K562 (cell line): Measurements from ENCODE around the gene ATP6V0A4. TPM values are rescaled to one million over a fixed set of nuclear protein-coding genes. Genes with fewer than 3 reads are reported as not detected.

Source experiments
- ATAC-seq: fragments of 200-7000 bp; cut with Tn5 transposase; 3 replicates; pipeline ENCODE4 v1.9.1; 2020; ENCODE audit warnings: moderate library complexity
- BruUV-seq: library from RNA; stranded (reverse); fragments of 400-500 nt; replicated peaks from 2 replicates; lab custom pipeline; 2021; lab: Mats Ljungman, UMichigan
- CTCF ChIA-PET: fragments of 300-600 bp; formaldehyde crosslinking; extraction: SDS; loops from one replicate; lab custom pipeline; 2021; ENCODE audit warnings: low intra/inter-chr PET ratio; lab: Yijun Ruan, JAX
- POLR2A ChIA-PET: fragments of 300-600, 350-650 bp; sonication (Branson Sonifier 250); formaldehyde crosslinking; extraction: SDS; loops from one replicate; lab custom pipeline; 2021; ENCODE audit warnings: antibody characterized with exemption, inconsistent platforms; lab: Yijun Ruan, JAX
- DNase-seq, 4 experiments: peaks; one replicate each; pipeline versions ENCODE4 v3.0.0 to v3.0.0-alpha.2; 2011 to 2018; ENCODE audit warnings: low spot score in 3 of 4, mixed read lengths in 3 of 4; ENCODE audit errors: extremely low read depth in 1 of 4
- FAIRE-seq: peaks from 2 replicates; lab custom pipeline; 2011; peaks lifted over from hg19 to GRCh38; lab: Jason Lieb, UNC
- H2AFZ ChIP-seq: 2 replicates; pipeline ENCODE4 v1.6.0; 2011; ENCODE audit warnings: low read depth, low read length, control low read depth, inconsistent platforms
- H3K27ac ChIP-seq: fragments of 200-600 bp; 3 replicates; pipeline ENCODE4 v1.8.0; 2011; ENCODE audit warnings: low read depth, mild to moderate bottlenecking, control low read depth, inconsistent platforms, low read length, moderate library complexity, mixed read lengths; ENCODE audit errors: extremely low read depth
- H3K27me3 ChIP-seq, 2 experiments: fragments of 300-600 bp in 1 of 2; 2 replicates in 1 of 2; 3 replicates in 1 of 2; pipeline versions ENCODE4 v1.6.0 to v1.8.0; 2011; ENCODE audit warnings: inconsistent platforms in 2 of 2, low read length in 2 of 2, mild to moderate bottlenecking in 1 of 2, mixed read lengths in 1 of 2, moderate library complexity in 1 of 2; ENCODE audit not compliant: control insufficient read depth in 2 of 2, insufficient read depth in 2 of 2
- H3K36me3 ChIP-seq: fragments of 300-600 bp; 3 replicates; pipeline ENCODE4 v1.8.0; 2011; ENCODE audit warnings: mild to moderate bottlenecking, low read length, inconsistent platforms; ENCODE audit not compliant: control insufficient read depth, insufficient read depth
- H3K4me1 ChIP-seq, 2 experiments: fragments of 200-600 bp in 1 of 2; replicated peaks in 1 of 2; 2 replicates in 1 of 2; 3 replicates in 1 of 2; pipeline versions ENCODE4 v1.5.1 to v1.8.0; 2011; ENCODE audit warnings: inconsistent platforms in 2 of 2, low read length in 2 of 2, mild to moderate bottlenecking in 1 of 2, mixed read lengths in 1 of 2, moderate library complexity in 1 of 2; ENCODE audit not compliant: control insufficient read depth in 2 of 2, insufficient read depth in 2 of 2
- H3K4me2 ChIP-seq: 2 replicates; pipeline ENCODE4 v1.6.1; 2011; ENCODE audit warnings: low read length, control low read depth, inconsistent platforms, mixed read lengths; ENCODE audit not compliant: insufficient read depth
- H3K4me3 ChIP-seq: fragments of 200-600 bp; sonication (generic), shearing (Covaris generic); 2 replicates; pipeline ENCODE4 v1.5.1; 2016; ENCODE audit warnings: control low read depth, inconsistent platforms
- H3K79me2 ChIP-seq: fragments of 200-600 bp; 3 replicates; pipeline ENCODE4 v1.8.0; 2011; ENCODE audit warnings: low read length, inconsistent platforms; ENCODE audit not compliant: control insufficient read depth, insufficient read depth
- H3K9ac ChIP-seq, 2 experiments: 2 replicates each; pipeline versions ENCODE4 v1.6.0 to v1.6.1; 2011; ENCODE audit warnings: low read depth in 2 of 2, low read length in 2 of 2, control low read depth in 1 of 2, inconsistent platforms in 1 of 2, mild to moderate bottlenecking in 1 of 2, mixed read lengths in 1 of 2; ENCODE audit not compliant: insufficient read depth in 1 of 2
- H3K9me1 ChIP-seq: one replicate; pipeline ENCODE4 v1.6.0; 2011; ENCODE audit warnings: inconsistent platforms, mild to moderate bottlenecking, low read length, moderate library complexity; ENCODE audit not compliant: control insufficient read depth, insufficient read depth
- H3K9me3 ChIP-seq: replicated peaks from 2 replicates; pipeline ENCODE4 v1.5.1; 2011; ENCODE audit warnings: low read depth, low read length, inconsistent platforms; ENCODE audit not compliant: control insufficient read depth, insufficient read depth
- H4K20me1 ChIP-seq: replicated peaks from 2 replicates; pipeline ENCODE4 v1.6.1; 2011; ENCODE audit warnings: low read length, inconsistent platforms, mixed read lengths; ENCODE audit not compliant: control insufficient read depth, insufficient read depth
- RUNX1 ChIP-seq: sonication (generic); IDR thresholded peaks from 2 replicates; pipeline ENCODE4 v1.6.1; 2016; ENCODE audit warnings: antibody characterized with exemption, low read depth
- TEAD2 ChIP-seq: fragments of 450-650 bp; IDR thresholded peaks from 2 replicates; pipeline ENCODE4 v1.6.1; 2016; ENCODE audit warnings: missing genetic modification characterization, control low read depth, missing compliant biosample characterization
- WGBS: fragments of 100-300 bp; shearing (Covaris generic); methylation state at CpG from one replicate; pipeline ENCODE4 v1.1.6; 2016; ENCODE audit warnings: low coverage, mixed read lengths; ENCODE audit not compliant: insufficient coverage; ENCODE audit errors: missing lambda C conversion rate; 5-methylcytosine and 5-hydroxymethylcytosine counted together
- in situ Hi-C: fragments of 300-500 bp; cut with MboI; formaldehyde crosslinking; loops from 4 replicates; pipeline ENCODE4 v1.15.0; 2018; ENCODE audit warnings: inconsistent platforms, mixed read lengths
- intact Hi-C: fragments of 100-400 bp; cut with micrococcal nuclease; formaldehyde crosslinking; loops from 2 replicates; pipeline ENCODE4 v1.14.2; 2022
- polyA plus RNA-seq, 8 experiments: library from polyadenylated mRNA; depleted of rRNA in 4 of 8; stranded (reverse) in 5 of 8; unstranded in 3 of 8; fragments of >200 nt; fragmentation: Nextera tagmentation in 2 of 8; fragmentation: Illumina TruSeq in 1 of 8; extraction: Ambion mirVana in 2 of 8; extraction: Trizol in 1 of 8; gene quantifications; 2 replicates each; pipeline versions ENCODE4 v1.2.1 to v1.2.3, GENCODE V29; 2011 to 2014; ENCODE audit warnings: inconsistent platforms in 1 of 8, missing spikeins in 1 of 8
- total RNA-seq, 7 experiments: library from RNA; depleted of rRNA in 6 of 7; stranded (reverse); fragments of >200 nt in 6 of 7; fragmentation: Illumina TruSeq in 2 of 7; extraction: Trizol in 2 of 7; gene quantifications; 2 replicates each; pipeline versions ENCODE4 v1.2.1 to v1.2.3, GENCODE V29; 2011 to 2021; ENCODE audit warnings: low replicate concordance in 1 of 7
- TF ChIP-seq, protein P1 (sequence below), 2 experiments: IDR thresholded peaks in 1 of 2; conservative IDR thresholded peaks in 1 of 2; 2 replicates each; pipeline ENCODE4 v1.6.1; 2016; ENCODE audit warnings: low read depth in 2 of 2, mild to moderate bottlenecking in 1 of 2, missing compliant biosample characterization in 1 of 2, missing genetic modification characterization in 1 of 2, moderate library complexity in 1 of 2
- TF ChIP-seq, protein P2 (sequence below): fragments of 200-800 bp; sonication (Bioruptor generic); IDR thresholded peaks from 2 replicates; pipeline ENCODE4 v1.6.1; 2017; ENCODE audit warnings: missing genetic modification characterization, missing compliant biosample characterization
- TF ChIP-seq, protein P3 (sequence below), 2 experiments: fragments of 250-450 bp in 1 of 2; fragments of 450-650 bp in 1 of 2; sonication (Bioruptor Pico) in 1 of 2; IDR thresholded peaks; 2 replicates each; pipeline versions ENCODE4 v1.6.1 to v1.8.0; 2016 to 2021; ENCODE audit warnings: mild to moderate bottlenecking in 2 of 2, moderate library complexity in 2 of 2, missing compliant biosample characterization in 1 of 2, missing genetic modification characterization in 1 of 2
- TF ChIP-seq, protein P4 (sequence below): fragments of 450-650 bp; IDR thresholded peaks from 2 replicates; pipeline ENCODE4 v1.6.1; 2016; ENCODE audit warnings: low read depth, mild to moderate bottlenecking, moderate library complexity
- TF ChIP-seq, protein P5 (sequence below): fragments of 450-650 bp; formaldehyde crosslinking; IDR thresholded peaks from 2 replicates; pipeline ENCODE4 v1.4.0; 2020; ENCODE audit warnings: mild to moderate bottlenecking, moderate library complexity

Gene ATP6V0A4
- total and polyA plus RNA-seq, 9 of the 15 experiments (the other 6 are each of a cell fraction or from before 2014, with no cell fraction given) = 0.03 TPM; not detected in 8

DNA sequence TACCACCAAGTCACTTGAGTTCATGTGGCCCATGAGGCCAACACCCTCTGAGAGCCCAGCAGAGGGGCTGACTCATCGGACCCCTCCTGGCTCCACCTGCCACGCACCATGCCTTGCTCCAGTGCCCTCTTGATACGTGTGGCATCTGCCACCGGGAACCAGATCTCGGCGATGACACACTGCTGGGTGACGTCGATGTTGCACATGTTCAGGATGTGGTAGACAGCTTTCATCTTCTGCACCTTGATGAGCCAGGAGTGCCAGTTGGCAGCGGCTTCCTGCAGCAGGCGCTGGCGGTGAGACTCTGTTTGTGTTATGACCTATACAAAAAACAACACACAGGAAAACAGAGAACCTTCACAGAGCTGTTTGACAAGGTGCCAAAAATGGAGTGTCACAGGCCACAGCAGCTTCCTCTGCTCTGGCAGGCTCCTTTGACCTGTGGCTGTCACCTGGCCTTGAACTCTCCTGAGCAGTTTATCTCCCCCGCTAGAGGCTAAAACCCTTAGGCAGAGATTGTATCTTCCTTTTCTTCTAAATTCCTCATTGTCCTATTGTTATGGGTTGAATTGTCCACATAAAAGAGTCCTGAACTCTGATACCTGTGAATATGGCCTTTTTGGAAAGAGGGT is 45.4 kb downstream of the ATP6V0A4 start:
- no peaks in the 10 kb centered on the region for H3K79me2 ChIP-seq
- POLR2A ChIA-PET = interaction anchor here (0.6 to 0.7 kb wide), 2 partner anchors 9 to 495 kb away, joined by 3 read pairs; no protein-coding TSS in a partner anchor
- H3K27me3 ChIP-seq = peaks cover 67 to 73% of the 10 kb centered on the region in 2 experiments
- CTCF ChIA-PET = interaction anchor here (0.7 kb wide), 1 partner anchor 801 kb away, joined by 5 read pairs; no protein-coding TSS in a partner anchor
- FAIRE-seq = no peak
- no peaks in the 10 kb centered on the region for H3K9me3 ChIP-seq
- BruUV-seq = no TSS peak
- no peaks in the 10 kb centered on the region for H3K36me3 ChIP-seq
- H3K9ac ChIP-seq = no peak overlapping the region
- in situ Hi-C loops = no loop called here
- no peak overlapping the region for H3K4me3 ChIP-seq
- no peak overlapping the region for H3K27ac ChIP-seq
- H4K20me1 ChIP-seq = 0 out of 2 replicates have a peak, but pooled peaks cover 4% of the 10 kb centered on the region
- intact Hi-C loops = no loop called here
- DNase-seq = no peak
- WGBS = 2% methylated on average over 12 of the region's 12 CpGs
- no peak overlapping the region for H2AFZ ChIP-seq
- H3K9me1 ChIP-seq = peaks cover 3% of the 10 kb centered on the region
- H3K4me1 ChIP-seq = peaks cover 0 to 7% of the 10 kb centered on the region in 2 experiments; a peak in 1 of 5 replicates
- TF ChIP-seq, protein P1, sequence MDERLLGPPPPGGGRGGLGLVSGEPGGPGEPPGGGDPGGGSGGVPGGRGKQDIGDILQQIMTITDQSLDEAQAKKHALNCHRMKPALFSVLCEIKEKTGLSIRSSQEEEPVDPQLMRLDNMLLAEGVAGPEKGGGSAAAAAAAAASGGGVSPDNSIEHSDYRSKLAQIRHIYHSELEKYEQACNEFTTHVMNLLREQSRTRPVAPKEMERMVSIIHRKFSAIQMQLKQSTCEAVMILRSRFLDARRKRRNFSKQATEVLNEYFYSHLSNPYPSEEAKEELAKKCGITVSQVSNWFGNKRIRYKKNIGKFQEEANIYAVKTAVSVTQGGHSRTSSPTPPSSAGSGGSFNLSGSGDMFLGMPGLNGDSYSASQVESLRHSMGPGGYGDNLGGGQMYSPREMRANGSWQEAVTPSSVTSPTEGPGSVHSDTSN (CRISPR knock-in tag; IDR thresholded peaks at IDR 0.05; ENCODE audit: low read depth) = no peak
- TF ChIP-seq, protein P1 (tag; conservative IDR thresholded peaks at IDR 0.05; ENCODE audit: low read depth) = no peak
- TF ChIP-seq, protein P2, sequence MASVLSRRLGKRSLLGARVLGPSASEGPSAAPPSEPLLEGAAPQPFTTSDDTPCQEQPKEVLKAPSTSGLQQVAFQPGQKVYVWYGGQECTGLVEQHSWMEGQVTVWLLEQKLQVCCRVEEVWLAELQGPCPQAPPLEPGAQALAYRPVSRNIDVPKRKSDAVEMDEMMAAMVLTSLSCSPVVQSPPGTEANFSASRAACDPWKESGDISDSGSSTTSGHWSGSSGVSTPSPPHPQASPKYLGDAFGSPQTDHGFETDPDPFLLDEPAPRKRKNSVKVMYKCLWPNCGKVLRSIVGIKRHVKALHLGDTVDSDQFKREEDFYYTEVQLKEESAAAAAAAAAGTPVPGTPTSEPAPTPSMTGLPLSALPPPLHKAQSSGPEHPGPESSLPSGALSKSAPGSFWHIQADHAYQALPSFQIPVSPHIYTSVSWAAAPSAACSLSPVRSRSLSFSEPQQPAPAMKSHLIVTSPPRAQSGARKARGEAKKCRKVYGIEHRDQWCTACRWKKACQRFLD (CRISPR knock-in tag) = no peak
- TF ChIP-seq TEAD2 (tag) = no peak
- no peak for TF ChIP-seq RUNX1
- TF ChIP-seq, protein P3, sequence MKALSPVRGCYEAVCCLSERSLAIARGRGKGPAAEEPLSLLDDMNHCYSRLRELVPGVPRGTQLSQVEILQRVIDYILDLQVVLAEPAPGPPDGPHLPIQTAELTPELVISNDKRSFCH (CRISPR knock-in tag; IDR thresholded peaks at IDR 0.05) = no peak
- TF ChIP-seq, protein P3 (tag; IDR thresholded peaks at IDR 0.05) = no peak
- TF ChIP-seq, protein P4, sequence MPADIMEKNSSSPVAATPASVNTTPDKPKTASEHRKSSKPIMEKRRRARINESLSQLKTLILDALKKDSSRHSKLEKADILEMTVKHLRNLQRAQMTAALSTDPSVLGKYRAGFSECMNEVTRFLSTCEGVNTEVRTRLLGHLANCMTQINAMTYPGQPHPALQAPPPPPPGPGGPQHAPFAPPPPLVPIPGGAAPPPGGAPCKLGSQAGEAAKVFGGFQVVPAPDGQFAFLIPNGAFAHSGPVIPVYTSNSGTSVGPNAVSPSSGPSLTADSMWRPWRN = no peak
- TF ChIP-seq, protein P5, sequence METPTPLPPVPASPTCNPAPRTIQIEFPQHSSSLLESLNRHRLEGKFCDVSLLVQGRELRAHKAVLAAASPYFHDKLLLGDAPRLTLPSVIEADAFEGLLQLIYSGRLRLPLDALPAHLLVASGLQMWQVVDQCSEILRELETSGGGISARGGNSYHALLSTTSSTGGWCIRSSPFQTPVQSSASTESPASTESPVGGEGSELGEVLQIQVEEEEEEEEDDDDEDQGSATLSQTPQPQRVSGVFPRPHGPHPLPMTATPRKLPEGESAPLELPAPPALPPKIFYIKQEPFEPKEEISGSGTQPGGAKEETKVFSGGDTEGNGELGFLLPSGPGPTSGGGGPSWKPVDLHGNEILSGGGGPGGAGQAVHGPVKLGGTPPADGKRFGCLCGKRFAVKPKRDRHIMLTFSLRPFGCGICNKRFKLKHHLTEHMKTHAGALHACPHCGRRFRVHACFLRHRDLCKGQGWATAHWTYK = no peak
- no peak for ATAC-seq
- H3K4me2 ChIP-seq = no peak overlapping the region
